Sigmoid colon (tissue), 7 donors: ENCODE results near the gene KIF24. TPM values are rescaled to one million over a fixed set of nuclear protein-coding genes. Genes with fewer than 3 reads are reported as not detected.
"Not testable (repeated sequence)": the region's sequence is repeated elsewhere in the genome, so short reads cannot be mapped to it uniquely, and the experiment has no call there.

Experiments
- DNase-seq: peaks from one replicate; pipeline ENCODE4 v3.0.0-alpha.2; 2019
- H3K27ac ChIP-seq, 4 donors: fragments of 200-600 bp; sonication (generic); one replicate each; pipeline ENCODE4 v1.5.1; 2016 to 2019; ENCODE audit warnings: mild to moderate bottlenecking in 1 of 4
- H3K27me3 ChIP-seq, 3 donors: fragments of 200-600 bp; sonication (generic); one replicate each; pipeline ENCODE4 v1.5.1; 2019; ENCODE audit warnings: mild to moderate bottlenecking in 1 of 3
- H3K36me3 ChIP-seq, 4 donors: fragments of 200-600 bp; sonication (generic); one replicate each; pipeline ENCODE4 v1.5.1; 2016 to 2019
- H3K4me1 ChIP-seq, 4 donors: fragments of 200-600 bp; sonication (generic); one replicate each; pipeline ENCODE4 v1.5.1; 2017 to 2019
- H3K4me3 ChIP-seq, 4 donors: fragments of 200-600 bp; sonication (generic); one replicate each; pipeline ENCODE4 v1.5.1; 2017 to 2019; ENCODE audit warnings: mild to moderate bottlenecking in 2 of 4, moderate library complexity in 1 of 4
- H3K9me3 ChIP-seq, 4 donors: fragments of 200-600 bp in 3 of 4; sonication (generic) in 3 of 4; one replicate each; pipeline versions ENCODE4 v1.5.1 to v1.6.1; 2013 to 2019
- CTCF ChIP-seq, 4 experiments: fragments of 450-650 bp in 3 of 4; fragments of 200-600 bp in 1 of 4; IDR thresholded peaks; one replicate each; pipeline ENCODE4 v1.5.1; 2016 to 2019; ENCODE audit warnings: antibody characterized with exemption in 4 of 4, mild to moderate bottlenecking in 3 of 4, moderate library complexity in 2 of 4
- EP300 ChIP-seq, 4 donors: sonication (generic); formaldehyde crosslinking; IDR thresholded peaks; one replicate each; pipeline ENCODE4 v1.6.1; 2017; ENCODE audit warnings: antibody characterized with exemption in 4 of 4
- POLR2A ChIP-seq, 2 donors: fragments of 450-650 bp; IDR thresholded peaks; one replicate each; pipeline ENCODE4 v1.6.1; 2016; ENCODE audit warnings: antibody characterized with exemption in 2 of 2, mild to moderate bottlenecking in 2 of 2, moderate library complexity in 2 of 2
- POLR2AphosphoS5 ChIP-seq, 4 donors: sonication (generic); formaldehyde crosslinking; IDR thresholded peaks; one replicate each; pipeline ENCODE4 v1.6.1; 2017; ENCODE audit warnings: antibody characterized with exemption in 4 of 4
- WGBS, 2 donors: extraction: QIAGEN DNeasy Blood & Tissue Kit; methylation state at CpG; one replicate each; pipeline ENCODE4 v1.1.7; 2013; 5-methylcytosine and 5-hydroxymethylcytosine counted together
- intact Hi-C: fragments of 100-400 bp; cut with DNase I; formaldehyde crosslinking; loops from one replicate; pipeline ENCODE4 v1.15.1; 2023
- polyA plus RNA-seq, 3 donors: library from polyadenylated mRNA; stranded (reverse); fragments of 200-250 nt; gene quantifications; one replicate each; pipeline ENCODE4 v1.2.3, GENCODE V29; 2013
- total RNA-seq, 4 donors: library from RNA; depleted of rRNA; stranded (reverse); fragments of >200 nt; gene quantifications; one replicate each; pipeline ENCODE4 v1.1.0, GENCODE V29; 2016
- donor health status: healthy with polysubstance abuse.
- donor health status: Bipolar disorder and iron deficiency.
- donor health status: healthy.

The KIF24 gene
- total and polyA plus RNA-seq, 7 donors: under 0.01 to 1.6 (median 0.46) TPM

DNA sequence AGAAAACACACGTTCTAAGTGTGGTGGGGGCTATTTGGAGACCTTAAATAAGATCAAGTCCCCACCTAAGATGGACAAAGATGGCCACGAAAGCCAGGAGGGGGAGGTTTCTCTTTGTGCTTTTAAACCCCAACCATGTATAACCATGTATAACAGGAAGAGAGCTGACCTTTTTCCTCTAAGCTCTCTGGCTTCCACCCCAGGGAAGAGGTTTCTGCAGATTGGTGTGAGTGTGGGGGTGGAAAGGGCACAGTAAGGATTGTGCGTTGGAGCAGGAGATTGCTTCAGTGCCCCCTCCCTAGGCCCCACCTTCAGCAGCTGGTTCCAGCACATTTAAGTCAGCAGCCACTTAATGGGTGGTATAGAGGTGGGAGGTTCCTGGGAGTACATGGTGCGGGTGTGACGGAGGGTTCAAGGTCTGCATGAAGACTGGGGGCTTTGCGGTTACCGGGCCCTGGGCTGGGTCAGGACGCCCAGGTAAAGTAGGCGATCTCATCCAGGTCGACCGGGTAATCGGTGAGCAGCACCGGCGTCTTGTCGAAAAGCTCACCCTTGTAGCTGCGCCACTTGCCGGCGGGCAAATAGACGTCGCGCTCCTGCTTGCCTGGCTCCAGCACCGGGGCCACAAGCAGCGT is 41.4 kb upstream of the KIF24 start:
- H3K4me1 ChIP-seq: peaks cover 0 to 55% (median 34%) of the 10 kb centered on the region in 4 donors
- intact Hi-C loops: loop anchor here (10.0 kb wide), 1 partner anchor 556 kb away; the partner anchor contains the start of gene UBE2R2
- peak overlapping the region in 2 of 4 donors; percentile 7 to 11 for H3K4me3 ChIP-seq
- H3K27me3 ChIP-seq: no peaks in the 10 kb centered on the region
- peaks cover 9 to 28% (median 20%) of the 10 kb centered on the region in 4 donors for H3K36me3 ChIP-seq
- no peak for DNase-seq
- peak overlapping the region in 3 of 4 donors; percentile 27 to 39 (median 34) for H3K27ac ChIP-seq
- TF ChIP-seq POLR2A (IDR thresholded peaks at IDR 0.05): no peak
- TF ChIP-seq EP300 (IDR thresholded peaks at IDR 0.05): no peak
- TF ChIP-seq CTCF (IDR thresholded peaks at IDR 0.05): no peak
- TF ChIP-seq POLR2AphosphoS5 (IDR thresholded peaks at IDR 0.05): no peak
- 83 to 93% methylated on average over 23 of the region's 23 CpGs for WGBS, 2 donors
- H3K9me3 ChIP-seq: no peaks in the 10 kb centered on the region

DNA sequence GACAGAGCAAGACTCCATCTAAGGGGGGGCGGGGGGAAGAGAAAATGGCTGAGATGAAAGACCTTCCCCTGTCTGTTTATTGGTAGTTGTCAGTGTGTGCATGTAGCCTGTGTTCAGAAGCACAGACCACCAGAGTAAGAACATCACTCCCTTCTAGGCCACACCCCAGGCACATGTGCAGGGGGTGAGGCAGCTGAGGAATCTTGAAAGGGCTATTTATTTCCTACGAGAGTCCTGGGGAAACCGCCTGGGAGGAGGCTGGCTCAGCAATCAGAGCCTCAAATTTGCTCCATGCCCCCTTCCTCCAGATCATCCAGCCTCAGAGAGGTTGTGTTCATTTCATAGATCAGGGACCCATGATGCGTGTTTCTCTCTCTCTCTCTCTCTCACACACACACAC is 40.6 kb upstream of the KIF24 start:
- WGBS, 2 donors: 91% methylated on average over 4 of the region's 4 CpGs
- H3K27me3 ChIP-seq: no peaks in the 10 kb centered on the region
- no peak overlapping the region for H3K4me3 ChIP-seq
- peaks cover 9 to 28% (median 20%) of the 10 kb centered on the region in 4 donors for H3K36me3 ChIP-seq
- H3K9me3 ChIP-seq: no peaks in the 10 kb centered on the region
- H3K4me1 ChIP-seq: peaks cover 0 to 54% (median 38%) of the 10 kb centered on the region in 4 donors
- TF ChIP-seq CTCF (IDR thresholded peaks at IDR 0.05): no peak
- no peak for TF ChIP-seq POLR2AphosphoS5 (IDR thresholded peaks at IDR 0.05)
- TF ChIP-seq POLR2A (IDR thresholded peaks at IDR 0.05): no peak
- TF ChIP-seq EP300 (IDR thresholded peaks at IDR 0.05): no peak
- DNase-seq: no peak
- intact Hi-C loops: loop anchor here (10.0 kb wide), 1 partner anchor 555 kb away; the partner anchor contains the start of gene UBE2R2
- peak overlapping the region in 3 of 4 donors; percentile 27 to 39 (median 34) for H3K27ac ChIP-seq

- Histone ChIP-seq H3K36me3 (peaks cover 9 to 28% (median 20%) of the 10 kb centered on the region in 4 donors), H3K4me1 (peaks cover 0 to 59% (median 41%) of the 10 kb centered on the region in 4 donors)
- H3K27ac ChIP-seq, H3K4me3 ChIP-seq, H3K27me3 ChIP-seq, intact Hi-C loops, H3K9me3 ChIP-seq, DNase-seq: not testable (repeated sequence)
- WGBS, 2 donors: 95 to 96% methylated on average over 5 of the region's 5 CpGs
Measured at GRCh38 chr9:34368796-34369195, 39.7 kb upstream of the KIF24 start.

DNA sequence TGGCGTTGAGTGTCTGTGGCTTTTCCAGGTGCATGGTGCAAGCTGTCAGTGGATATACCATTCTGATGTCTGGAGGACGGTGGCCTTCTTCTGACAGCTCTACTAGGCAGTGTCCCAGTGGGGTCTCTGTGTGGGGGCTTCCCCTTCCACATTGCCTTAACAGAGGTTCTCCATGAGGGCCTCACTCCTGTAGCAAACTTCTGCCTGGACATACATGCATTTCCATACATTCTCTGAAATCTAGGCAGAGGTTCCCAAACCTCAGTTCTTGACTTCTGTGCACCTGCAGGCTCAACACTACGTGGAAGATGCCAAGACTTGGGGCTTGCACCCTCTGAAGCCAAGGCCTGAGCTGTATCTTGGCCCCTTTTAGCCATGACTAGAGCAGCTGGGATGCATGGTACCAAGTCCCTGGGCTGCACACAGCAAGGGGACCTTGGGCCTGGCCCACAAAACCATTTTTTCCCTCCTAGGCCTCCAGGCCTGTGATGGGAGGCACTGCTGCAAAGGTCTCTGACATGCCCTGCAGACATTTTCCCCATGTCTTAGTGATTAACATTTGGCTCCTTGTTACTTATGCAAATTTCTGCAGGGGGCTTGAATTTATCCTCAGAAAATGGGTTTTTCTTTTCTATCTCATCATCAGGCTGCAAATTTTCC is 38.8 kb upstream of the KIF24 start:
- H3K27me3 ChIP-seq, intact Hi-C loops, H3K27ac ChIP-seq, H3K4me3 ChIP-seq, H3K9me3 ChIP-seq, DNase-seq: not testable (repeated sequence)
- peaks cover 9 to 28% (median 20%) of the 10 kb centered on the region in 4 donors for H3K36me3 ChIP-seq
- WGBS, 2 donors: 95 to 97% methylated on average over 3 of the region's 3 CpGs
- H3K4me1 ChIP-seq: peaks cover 0 to 53% (median 38%) of the 10 kb centered on the region in 4 donors

DNA sequence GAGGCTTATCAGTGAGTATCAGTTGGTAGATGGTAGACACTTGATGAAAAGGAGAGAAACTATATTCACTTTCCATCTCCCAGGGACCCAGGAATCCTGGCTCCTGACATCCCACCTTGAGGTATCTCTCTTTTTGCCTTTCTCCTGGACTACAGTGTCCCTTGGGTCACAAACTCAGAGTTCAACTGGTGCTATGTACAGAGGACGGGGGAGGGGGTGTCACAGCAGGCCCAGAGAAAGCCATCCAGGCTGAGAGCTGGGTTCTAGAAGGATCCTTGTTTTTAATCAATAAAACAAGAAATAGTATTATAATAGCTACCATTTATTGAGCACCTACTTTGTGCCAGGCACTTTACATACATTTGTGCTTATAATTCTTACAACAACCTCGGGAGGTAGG is 37.3 kb upstream of the KIF24 start:
- no peak overlapping the region for H3K27ac ChIP-seq
- WGBS, 2 donors: 93 to 96% methylated on average over 2 of the region's 2 CpGs
- TF ChIP-seq EP300 (IDR thresholded peaks at IDR 0.05) (no peak), POLR2A (IDR thresholded peaks at IDR 0.05) (no peak), POLR2AphosphoS5 (IDR thresholded peaks at IDR 0.05) (no peak), CTCF (IDR thresholded peaks at IDR 0.05) (no peak)
- peaks cover 5 to 17% (median 12%) of the 10 kb centered on the region in 4 donors for H3K36me3 ChIP-seq
- no peaks in the 10 kb centered on the region for H3K27me3 ChIP-seq
- peaks cover 0 to 39% (median 32%) of the 10 kb centered on the region in 4 donors for H3K4me1 ChIP-seq
- no peak overlapping the region for H3K4me3 ChIP-seq
- intact Hi-C loops: no loop called here
- no peaks in the 10 kb centered on the region for H3K9me3 ChIP-seq
- no peak for DNase-seq
